ENCODE results near the gene LTBP1. TPM values are rescaled to one million over a fixed set of nuclear protein-coding genes. Genes with fewer than 3 reads are reported as not detected.
"Not testable (repeated sequence)": the region's sequence is repeated elsewhere in the genome, so short reads cannot be mapped to it uniquely, and the experiment has no call there.

Gene LTBP1
- polyA plus RNA-seq, 3 donors, result 1.3 to 8.8 (median 7.0) TPM

DNA sequence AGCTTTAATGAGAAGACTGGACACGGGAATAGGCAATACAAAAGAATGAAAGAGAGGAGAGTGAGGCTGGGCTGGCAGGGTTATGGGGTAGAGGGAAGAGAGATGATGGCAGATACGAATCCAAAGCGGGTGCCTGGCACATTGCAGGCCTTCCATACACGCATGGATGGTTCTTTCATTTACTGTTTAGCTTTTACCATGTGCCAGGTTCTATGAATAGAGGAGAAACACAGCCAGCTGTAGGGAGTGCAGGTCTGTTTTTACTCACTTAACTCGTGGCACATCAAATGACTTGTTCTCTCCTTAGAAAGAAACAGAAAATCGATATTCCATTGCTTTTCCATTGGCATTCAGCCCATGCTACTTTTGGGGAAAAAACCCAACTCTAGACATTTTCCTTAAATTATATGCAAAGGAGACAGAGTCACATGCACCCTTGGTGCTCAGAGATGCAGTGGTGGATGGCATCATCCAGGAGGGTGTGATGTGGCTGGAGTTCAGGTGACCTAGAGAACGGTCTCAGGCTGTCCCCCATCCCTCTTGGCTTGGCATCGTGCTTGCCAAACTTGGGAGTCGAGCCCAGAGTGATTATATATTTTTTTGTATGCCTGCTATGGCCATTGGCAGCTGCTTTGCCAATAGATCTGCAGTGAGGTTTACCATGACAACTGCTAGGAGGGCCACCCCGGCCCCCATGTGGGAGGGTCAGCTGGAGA lies 6.2 kb downstream of the LTBP1 start:
- 78 to 87% (median 87%) methylated on average over 10 of the region's 10 CpGs for WGBS, 3 donors
- no peak overlapping the region for H3K27ac ChIP-seq (ENCODE audit: low read depth, low read length)

DNA sequence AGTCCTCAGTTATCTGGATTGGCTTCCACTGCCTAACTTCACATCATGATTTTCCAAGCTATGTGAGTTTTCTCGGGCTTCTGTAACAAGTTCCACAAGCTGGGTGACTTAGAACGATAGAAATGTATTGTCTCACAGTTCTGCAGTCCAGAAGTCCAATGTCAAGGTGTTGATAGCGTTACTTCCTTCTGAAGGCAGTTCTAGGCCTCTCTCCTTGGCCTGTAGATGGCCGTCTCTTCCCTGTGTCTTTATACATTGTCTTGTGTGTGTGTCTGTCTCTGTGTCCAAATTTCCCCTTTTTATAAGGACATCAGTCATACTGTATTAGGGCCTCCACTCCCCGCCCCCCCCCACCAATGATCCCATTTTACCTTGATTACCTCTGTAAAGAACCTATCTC lies 7.5 kb downstream of the LTBP1 start:
- H3K27ac ChIP-seq (ENCODE audit: low read depth, low read length), result no peak overlapping the region
- WGBS, 3 donors, result 82 to 91% (median 89%) methylated on average over 5 of the region's 5 CpGs

DNA sequence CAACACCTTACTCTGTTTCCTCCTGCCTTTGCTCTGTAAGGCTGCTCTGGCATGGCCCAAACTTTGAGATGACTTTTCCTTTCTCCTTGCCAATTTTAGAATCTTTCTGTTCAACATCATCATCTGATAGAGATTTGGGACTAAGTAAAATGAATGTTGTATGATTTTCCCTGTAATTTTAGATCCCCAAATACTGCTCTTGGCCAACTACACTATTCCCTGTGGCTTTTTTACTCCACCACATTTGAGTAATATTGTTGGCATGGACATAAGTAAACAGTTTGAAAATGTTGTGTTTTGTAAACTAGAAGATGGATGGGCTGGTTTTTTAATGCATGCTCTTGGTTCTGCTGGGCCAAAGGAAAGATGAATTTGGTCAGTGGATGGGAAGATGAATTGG lies 12.1 kb downstream of the LTBP1 start:
- no peak overlapping the region for H3K27ac ChIP-seq (ENCODE audit: low read depth, low read length)

DNA sequence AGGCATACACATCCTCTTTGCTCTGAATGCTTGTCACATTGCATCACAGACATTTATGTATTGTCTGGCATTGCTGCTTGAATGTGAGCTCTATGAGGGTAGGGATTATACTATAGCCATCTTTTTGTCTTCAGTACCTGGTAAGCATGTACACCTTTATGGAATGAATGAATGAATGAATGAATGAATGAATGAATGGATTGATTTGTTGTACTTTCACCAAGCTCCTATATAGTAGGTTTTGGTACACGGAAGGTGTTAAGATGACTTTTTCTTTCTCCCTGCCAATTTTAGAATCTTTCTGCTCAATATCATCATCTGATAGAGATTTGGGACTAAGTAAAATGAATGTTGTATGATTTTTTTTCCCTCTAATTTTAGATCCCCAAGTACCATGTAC lies 13.5 kb downstream of the LTBP1 start:
- 96 to 100% (median 97%) methylated on average over 1 of the region's 1 CpG for WGBS, 3 donors
- H3K27ac ChIP-seq (ENCODE audit: low read depth, low read length), result no peak overlapping the region

DNA sequence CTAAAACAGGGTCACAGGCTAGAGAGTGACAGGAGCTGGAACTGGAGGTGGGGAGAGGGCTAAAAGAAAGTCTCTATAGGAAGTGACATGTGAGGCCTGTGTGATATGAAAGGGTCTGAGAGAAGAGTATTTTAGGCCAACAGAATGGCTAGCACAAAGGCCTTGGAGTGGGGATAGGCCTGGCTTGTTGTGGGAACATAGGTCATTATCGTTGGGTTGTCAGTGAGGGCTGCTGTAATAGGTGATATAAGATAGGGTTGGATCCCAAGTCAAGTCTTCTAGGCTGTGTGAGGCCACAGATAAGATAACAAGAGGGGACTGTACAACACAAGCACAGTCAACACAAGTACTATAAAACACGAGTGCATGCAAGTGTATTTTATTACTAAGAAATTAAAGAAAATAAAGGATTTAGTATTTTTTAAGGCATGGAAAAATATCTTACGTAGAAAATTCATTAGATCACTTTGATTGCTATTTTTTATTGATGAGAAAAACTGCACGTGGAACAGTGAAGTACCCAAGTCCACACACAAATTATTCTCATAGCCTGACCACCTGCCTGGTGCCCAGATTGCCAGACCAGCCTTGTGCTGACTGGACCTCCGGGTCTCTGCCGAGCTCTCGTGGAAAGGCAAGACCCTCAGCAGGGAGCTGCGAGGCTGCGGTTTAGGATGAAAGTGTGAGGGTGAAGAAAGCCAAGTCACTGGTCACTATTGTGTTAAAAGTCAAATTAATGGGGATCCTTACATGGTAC lies 14.1 kb downstream of the LTBP1 start:
- no peak overlapping the region for H3K27ac ChIP-seq (ENCODE audit: low read depth, low read length)
- 88 to 96% (median 95%) methylated on average over 9 of the region's 9 CpGs for WGBS, 3 donors

DNA sequence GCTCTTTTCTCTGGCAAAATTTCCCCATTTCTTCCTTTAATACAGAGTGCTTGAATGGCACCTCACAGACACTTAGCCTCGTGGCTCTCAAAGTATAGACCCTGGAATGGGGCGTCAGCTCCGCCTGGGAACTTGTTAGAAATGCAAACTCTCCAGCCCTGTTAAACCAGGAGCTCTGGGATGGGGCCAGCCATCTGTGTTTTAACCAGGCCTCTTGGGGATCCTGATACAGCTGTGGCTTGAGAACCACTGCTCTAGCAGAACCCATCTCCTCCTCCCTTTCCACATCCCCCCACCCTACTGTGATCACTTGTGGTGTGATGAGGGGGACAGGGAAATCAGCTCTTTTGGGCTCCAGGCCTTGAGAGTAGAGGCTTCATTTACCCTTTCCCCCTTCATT lies 15.9 kb downstream of the LTBP1 start:
- WGBS, 3 donors, result 55 to 84% (median 81%) methylated on average over 3 of the region's 3 CpGs
- H3K27ac ChIP-seq (ENCODE audit: low read depth, low read length), result no peak overlapping the region

DNA sequence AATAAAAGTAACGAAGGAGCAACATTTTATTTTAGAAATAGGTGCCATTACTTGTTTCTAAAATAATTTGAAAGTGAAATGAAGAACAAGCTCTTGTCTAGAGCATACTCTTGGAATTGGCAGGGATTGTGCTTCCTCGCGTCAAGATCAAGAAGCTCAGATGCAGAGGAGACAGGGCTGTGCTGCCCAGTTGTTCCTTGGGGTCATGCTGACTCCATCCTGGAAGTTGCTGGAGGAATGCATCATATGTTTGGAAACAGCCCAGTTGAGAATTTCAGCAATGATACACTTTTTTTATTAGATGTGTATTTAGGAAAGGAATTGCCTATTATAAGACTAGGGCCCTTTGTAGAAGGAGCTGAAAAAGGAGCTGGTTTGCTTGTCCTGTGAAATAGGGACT lies 17.2 kb downstream of the LTBP1 start:
- no peak overlapping the region for H3K27ac ChIP-seq (ENCODE audit: low read depth, low read length)
- WGBS, 3 donors, result 65 to 82% (median 69%) methylated on average over 3 of the region's 3 CpGs

DNA sequence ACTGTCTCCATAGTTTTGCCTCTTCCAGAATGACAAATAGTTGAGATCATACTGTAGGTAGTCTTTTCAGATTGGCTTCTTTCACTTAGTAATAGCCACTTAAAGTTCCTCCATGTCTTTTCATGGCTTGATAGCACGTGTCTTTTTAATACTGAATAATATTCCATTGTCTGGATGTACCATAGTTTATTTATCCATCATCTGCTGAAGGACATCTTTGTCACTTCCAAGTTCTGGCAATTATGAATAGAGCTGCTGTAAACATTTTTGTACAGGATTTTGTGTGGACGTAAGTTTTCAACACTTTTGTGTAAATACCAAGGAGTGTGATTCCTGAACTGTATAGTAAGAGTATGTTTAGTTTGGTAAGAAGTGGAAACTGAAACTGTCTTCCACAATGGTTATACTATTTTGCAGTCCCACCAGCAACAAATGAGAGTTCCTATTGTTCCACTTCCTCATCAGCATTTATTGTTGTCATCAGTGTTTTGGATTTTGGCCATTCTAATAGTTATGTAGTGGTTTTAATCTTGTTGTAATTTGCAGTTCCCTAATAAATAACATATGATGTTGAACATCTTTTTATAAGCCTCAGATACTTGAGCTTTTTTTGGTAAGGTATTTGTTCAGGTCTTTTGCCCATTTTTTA lies 18.9 kb downstream of the LTBP1 start:
- H3K27ac ChIP-seq (ENCODE audit: low read depth, low read length), result no peak overlapping the region

DNA sequence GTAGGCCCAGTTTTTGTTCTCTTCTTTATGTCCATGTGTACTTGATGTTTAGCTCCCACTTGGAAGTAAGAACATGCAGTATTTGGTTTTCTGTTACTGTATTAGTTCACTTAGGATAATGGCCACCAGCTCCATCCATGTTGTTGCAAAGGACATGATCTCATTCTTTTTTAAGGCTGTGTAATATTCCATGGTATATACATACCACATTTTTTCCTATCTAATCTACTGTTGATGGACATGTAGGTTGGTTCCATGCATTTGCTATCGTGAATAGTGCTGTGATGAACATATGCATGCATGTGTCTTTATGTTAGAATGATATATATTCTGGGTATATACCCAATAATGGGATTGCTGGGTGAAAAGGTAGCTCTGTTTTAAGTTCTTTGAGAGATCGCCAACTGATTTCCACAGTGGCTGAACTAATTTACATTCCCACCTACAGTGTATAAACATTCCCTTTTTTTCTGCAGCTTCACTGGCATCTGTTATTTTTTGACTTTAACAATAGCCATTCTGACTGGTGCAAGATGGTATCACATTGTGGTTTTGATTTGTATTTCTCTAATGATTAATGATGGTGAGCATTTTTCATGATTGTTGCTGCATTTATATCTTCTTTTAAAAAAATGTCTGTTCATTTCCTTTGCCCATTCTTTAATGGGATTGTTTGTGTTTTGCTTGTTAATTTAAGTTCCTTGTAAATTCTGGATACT lies 22.9 kb downstream of the LTBP1 start:
- WGBS, 3 donors, result 89 to 99% (median 91%) methylated on average over 2 of the region's 2 CpGs
- no peak overlapping the region for H3K27ac ChIP-seq (ENCODE audit: low read depth, low read length)

More for the DNA sequence above, 18.9 kb downstream of the LTBP1 start:
- 57 to 72% (median 66%) methylated on average over 2 of the region's 2 CpGs for WGBS, 3 donors

DNA sequence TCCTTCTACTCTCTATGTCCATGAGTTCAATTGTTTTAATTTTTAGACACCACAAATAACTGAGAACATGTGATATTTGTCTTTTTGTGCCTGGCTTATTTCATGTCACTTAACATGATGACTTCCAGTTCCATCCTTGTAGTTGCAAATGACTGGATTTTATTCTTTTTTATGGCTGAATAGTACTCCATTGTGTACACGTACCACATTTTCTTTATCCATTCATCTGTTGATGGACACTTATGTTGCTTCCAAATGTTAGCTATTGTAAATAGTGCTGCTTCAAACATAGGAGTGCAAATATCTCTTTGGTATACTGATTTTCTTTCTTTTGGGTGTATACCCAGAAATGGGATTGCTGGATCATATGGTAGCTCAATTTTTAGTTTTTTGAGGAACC lies 27.0 kb downstream of the LTBP1 start:
- WGBS, 3 donors, result 95 to 100% (median 97%) methylated on average over 1 of the region's 1 CpG

DNA sequence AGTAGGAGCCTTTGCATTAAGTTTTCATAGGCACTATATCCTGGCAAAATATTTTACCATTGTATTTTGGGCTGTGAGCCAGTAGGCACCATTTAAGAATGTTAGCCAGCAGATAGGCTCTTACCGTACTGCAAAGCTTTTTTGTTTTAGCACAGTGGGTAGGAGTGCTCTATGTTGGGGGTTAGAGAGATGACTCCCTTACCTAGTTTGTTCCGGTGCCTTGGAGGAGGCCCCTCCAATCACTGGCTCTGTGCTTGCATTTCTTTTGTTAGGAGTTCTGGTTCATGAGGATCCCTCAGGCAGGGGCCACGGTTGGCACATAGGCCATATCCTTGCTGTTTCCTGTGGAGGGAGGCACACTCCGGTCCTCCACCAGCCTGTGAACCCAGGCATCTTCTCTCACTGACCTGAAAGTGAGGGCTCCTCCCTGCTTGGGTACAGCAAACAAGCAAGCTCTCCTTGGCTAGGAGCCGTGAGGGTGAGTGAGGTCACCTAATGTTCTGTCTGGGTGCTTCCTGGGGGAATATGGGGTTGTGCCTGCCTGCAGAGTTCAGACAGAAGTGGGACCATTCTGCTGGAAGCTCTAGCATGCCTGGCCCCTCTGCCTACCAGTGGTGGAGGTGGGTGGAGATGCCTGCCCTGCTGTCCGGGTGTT lies 29.8 kb downstream of the LTBP1 start:
- H3K27ac ChIP-seq (ENCODE audit: low read depth, low read length), result no peak overlapping the region
- WGBS, 3 donors, result 81 to 87% (median 83%) methylated on average over 6 of the region's 6 CpGs

More for the DNA sequence above, 27.0 kb downstream of the LTBP1 start:
- not testable (repeated sequence) for H3K27ac ChIP-seq (ENCODE audit: low read depth, low read length)

DNA sequence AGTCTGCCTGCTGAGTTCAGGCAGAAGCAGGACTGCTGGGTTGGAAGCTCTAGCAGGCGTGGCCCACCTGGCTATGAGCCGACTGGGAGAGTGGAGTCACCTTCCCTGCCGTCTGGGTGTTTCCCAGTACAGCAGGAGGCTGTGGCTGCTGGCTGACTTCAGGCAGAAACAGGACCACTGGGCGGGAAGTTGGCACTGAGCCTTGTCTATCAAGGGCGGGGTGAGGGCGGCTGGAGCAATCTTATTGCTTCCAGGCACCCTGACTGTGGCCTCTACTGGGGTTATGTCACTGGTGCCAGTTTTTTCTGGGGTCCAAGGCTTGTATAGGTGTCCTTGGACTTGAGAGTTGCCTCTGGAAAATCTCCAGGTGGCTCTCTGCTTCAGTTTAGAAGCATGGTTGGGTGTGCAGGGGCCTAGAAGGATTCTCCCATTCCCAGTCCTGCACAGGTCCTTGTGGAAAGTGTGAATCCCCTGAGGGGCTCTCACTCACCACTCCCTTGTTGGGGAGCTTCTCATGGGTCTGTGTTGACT lies 30.5 kb downstream of the LTBP1 start:
- WGBS, 3 donors, result 29 to 66% (median 53%) methylated on average over 6 of the region's 6 CpGs

DNA sequence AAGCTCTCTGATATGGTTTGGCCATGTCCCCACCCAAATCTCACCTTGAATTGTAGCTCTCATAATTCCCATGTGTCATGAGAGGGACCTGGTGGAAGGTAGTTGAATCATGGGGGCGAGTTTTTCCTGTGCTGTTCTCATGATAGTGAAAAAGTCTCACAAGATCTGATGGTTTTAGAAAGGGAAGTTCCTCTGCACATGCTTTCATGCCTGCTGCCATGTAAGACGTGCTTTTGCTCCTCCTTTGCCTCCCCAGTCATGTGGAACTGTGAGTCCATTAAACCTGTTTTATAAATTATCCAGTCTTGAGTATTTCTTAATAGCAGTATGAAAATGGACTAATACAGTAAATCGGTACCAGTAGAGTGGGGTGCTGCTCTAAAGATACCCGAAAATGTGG lies 34.9 kb downstream of the LTBP1 start:
- H3K27ac ChIP-seq (ENCODE audit: low read depth, low read length), result no peak overlapping the region
- WGBS, 3 donors, result 82 to 92% (median 88%) methylated on average over 4 of the region's 4 CpGs

More for the DNA sequence above, 30.5 kb downstream of the LTBP1 start:
- no peak overlapping the region for H3K27ac ChIP-seq (ENCODE audit: low read depth, low read length)

DNA sequence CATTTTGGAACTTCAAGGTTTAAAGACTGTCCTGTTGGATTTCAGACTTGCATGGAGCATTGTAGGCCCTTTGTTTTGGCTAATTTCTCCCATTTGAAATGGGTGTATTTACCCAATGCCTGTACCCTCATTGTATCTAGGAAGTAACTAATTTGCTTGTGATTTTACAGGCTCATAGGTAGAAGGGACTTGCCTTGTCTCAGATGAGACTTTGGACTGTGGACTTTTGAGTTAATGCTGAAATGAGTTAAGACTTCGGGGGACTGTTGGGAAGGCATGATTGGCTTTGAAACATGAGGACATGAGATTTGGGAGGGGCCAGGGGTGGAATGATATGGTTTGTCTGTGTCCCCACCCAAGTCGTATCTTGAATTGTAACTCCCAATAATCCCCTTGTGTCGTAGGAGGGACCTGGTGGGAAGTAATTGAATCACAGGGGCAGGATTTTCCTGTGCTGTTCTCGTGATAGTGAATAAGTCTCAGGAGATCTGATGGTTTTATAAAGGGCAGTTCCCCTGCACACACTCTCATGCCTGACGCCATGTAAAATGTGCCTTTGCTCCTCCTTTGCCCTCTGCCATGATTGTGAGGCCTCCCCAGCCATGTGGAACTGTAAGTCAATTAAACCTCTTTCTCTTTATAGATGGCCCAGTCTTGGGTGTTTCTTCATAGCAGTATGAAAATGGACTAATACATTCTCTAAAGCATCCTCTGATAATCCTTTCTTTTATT lies 36.6 kb downstream of the LTBP1 start:
- not testable (repeated sequence) for H3K27ac ChIP-seq (ENCODE audit: low read depth, low read length)
- 84 to 91% (median 90%) methylated on average over 5 of the region's 5 CpGs for WGBS, 3 donors

DNA sequence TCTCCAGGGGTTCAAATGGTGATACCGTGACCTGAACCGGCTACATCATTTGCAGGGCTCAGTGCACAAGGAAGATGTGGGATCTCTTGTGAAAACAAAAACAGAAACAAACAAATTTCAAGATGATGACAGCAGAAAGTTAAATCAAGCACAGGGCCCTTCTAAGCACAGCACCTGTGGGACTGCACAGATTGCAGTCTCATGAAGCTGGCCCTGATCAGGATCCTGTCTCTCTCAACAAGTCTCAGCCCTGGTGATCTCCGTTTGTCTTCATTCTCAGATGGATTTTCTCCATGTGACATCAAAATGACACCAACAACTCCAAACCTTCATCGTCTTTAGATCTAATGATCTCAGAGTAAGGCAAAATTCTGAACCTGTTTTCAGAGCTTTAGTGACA lies 39.7 kb downstream of the LTBP1 start:
- H3K27ac ChIP-seq (ENCODE audit: low read depth, low read length), result no peak overlapping the region
- 90 to 93% (median 92%) methylated on average over 4 of the region's 4 CpGs for WGBS, 3 donors

DNA sequence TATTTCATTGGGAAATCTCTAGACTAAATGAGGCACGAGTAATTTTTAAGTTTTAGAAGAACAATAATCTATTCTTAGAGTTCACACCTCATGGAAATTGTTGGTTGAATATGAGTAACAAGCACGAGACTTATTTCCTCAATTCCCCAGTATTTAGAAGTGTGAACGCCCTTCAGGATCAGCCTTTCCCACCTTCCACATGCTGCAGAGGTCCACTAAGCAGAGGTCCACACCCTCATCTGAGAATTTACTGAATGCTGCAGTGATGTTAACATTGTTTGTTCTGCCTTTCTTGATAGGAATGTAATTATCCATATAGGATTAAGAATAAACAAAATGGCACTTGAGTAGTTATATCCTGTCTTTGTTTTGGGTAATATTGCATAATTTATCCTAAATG lies 41.8 kb downstream of the LTBP1 start:
- WGBS, 3 donors, result 79 to 85% (median 83%) methylated on average over 3 of the region's 3 CpGs
- no peak overlapping the region for H3K27ac ChIP-seq (ENCODE audit: low read depth, low read length)

DNA sequence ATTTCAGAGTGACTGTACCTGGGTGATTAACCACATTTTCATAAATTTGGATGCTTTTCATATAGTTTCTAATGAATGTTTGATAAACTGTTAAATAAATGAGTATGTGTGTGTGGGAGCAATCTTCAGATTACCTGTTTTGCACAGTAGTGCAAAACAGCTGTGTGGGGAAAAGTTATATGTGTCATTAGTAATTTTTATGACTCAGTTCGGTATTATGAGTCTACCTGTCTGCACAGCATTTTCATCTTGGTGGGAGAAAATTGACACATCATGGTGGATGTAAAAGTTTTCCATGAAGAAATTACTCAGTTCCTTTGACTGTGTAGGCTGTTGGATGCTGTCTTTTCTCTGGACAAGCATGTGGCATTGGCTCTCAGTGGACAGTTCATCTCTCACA lies 43.8 kb downstream of the LTBP1 start:
- 0 to 35% (median 0%) methylated on average over 1 of the region's 1 CpG for whole genome bisulfite sequencing, 3 donors

More for the DNA sequence above, 43.8 kb downstream of the LTBP1 start:
- H3K27ac ChIP-seq (ENCODE audit: low read depth, low read length), result no peak overlapping the region

All from adipose tissue (tissue), 3 donors.